Choroid plexus epithelial cell (primary cell): ENCODE measurements around the gene ACOX2.

ENCODE experiments used
- DNase-seq: peaks from one replicate; pipeline ENCODE4 v3.0.0-alpha.2; 2010; ENCODE audit warnings: low read depth
- H3K4me3 ChIP-seq: 2 replicates; pipeline ENCODE4 v1.5.1; 2011; ENCODE audit warnings: low read depth, mild to moderate bottlenecking, control low read depth, low read length, moderate library complexity
- CTCF ChIP-seq: conservative IDR thresholded peaks from 2 replicates; pipeline ENCODE4 v1.5.1; 2011; ENCODE audit warnings: low read depth, mild to moderate bottlenecking, control low read depth, inconsistent platforms, low read length, moderate library complexity

ACOX2 gene

GRCh38 chr3:58566398-58567250 is 29.6 kb upstream of the ACOX2 start:
- DNase-seq, result no peak
- TF ChIP-seq CTCF, result no peak
- H3K4me3 ChIP-seq, result no peak overlapping the region

GRCh38 chr3:58565621-58566397 is 28.8 kb upstream of the ACOX2 start:
- no peak for DNase-seq
- no peak for TF ChIP-seq CTCF
- no peak overlapping the region for H3K4me3 ChIP-seq

- no peak for TF ChIP-seq CTCF
- H3K4me3 ChIP-seq, result no peak overlapping the region
- peak; percentile 58 for DNase-seq
Measured at GRCh38 chr3:58564456-58565160, 27.6 kb upstream of the ACOX2 start.

GRCh38 chr3:58564054-58564453 is 27.1 kb upstream of the ACOX2 start:
- no peak overlapping the region for H3K4me3 ChIP-seq
- TF ChIP-seq CTCF, result no peak
- DNase-seq, result no peak

GRCh38 chr3:58563386-58564035 is 26.5 kb upstream of the ACOX2 start:
- DNase-seq, result no peak
- no peak overlapping the region for H3K4me3 ChIP-seq
- no peak for TF ChIP-seq CTCF

GRCh38 chr3:58562498-58562897 is 25.5 kb upstream of the ACOX2 start:
- DNase-seq, result no peak
- no peak overlapping the region for H3K4me3 ChIP-seq
- TF ChIP-seq CTCF, result no peak
